Measurements from ENCODE around the gene SLC26A1.

- TF ChIP-seq CTCF (IDR thresholded peaks at IDR 0.05) = no peak
- no peak for TF ChIP-seq POLR2A (IDR thresholded peaks at IDR 0.05)
Observed at GRCh38 chr4:952881-953573, 40.2 kb downstream of the SLC26A1 start.
